Gastrocnemius medialis (tissue), 4 donors: ENCODE results near the gene THAP2.

ENCODE experiments used
- POLR2A ChIP-seq, 2 donors: fragments of 450-650 bp; IDR thresholded peaks; one replicate each; pipeline ENCODE4 v1.6.1; 2017; ENCODE audit warnings: antibody characterized with exemption in 2 of 2, mild to moderate bottlenecking in 2 of 2, moderate library complexity in 2 of 2
- TF ChIP-seq, protein P1 (sequence below), 5 experiments: fragments of 450-650 bp in 3 of 5; fragments of 200-600 bp in 2 of 5; sonication (generic) in 2 of 5; IDR thresholded peaks in 4 of 5; conservative IDR thresholded peaks in 1 of 5; 1 replicate in 4 of 5; 2 replicates in 1 of 5; pipeline ENCODE4 v1.5.1; 2016 to 2019; ENCODE audit warnings: antibody characterized with exemption in 5 of 5, mild to moderate bottlenecking in 3 of 5, moderate library complexity in 3 of 5

DNA sequence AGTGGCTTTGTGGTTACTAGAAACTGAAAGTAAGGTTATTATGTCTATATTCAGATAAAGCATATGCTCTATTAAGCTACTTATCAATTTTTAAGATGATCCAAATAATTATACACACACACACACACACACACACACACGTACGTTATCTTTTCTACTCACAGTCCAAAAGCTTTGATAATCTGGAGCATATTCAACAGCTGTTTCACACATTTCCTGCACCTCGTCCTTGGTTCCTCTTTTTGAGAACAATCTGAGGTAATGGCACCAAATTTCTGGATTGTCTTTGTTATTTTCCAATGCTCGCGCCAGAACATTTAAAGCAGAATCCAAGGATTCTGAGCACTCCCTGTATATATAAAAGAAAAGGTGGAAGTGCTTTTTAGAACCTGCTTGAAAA is 38.0 kb upstream of the THAP2 start:
- TF ChIP-seq, protein P1, sequence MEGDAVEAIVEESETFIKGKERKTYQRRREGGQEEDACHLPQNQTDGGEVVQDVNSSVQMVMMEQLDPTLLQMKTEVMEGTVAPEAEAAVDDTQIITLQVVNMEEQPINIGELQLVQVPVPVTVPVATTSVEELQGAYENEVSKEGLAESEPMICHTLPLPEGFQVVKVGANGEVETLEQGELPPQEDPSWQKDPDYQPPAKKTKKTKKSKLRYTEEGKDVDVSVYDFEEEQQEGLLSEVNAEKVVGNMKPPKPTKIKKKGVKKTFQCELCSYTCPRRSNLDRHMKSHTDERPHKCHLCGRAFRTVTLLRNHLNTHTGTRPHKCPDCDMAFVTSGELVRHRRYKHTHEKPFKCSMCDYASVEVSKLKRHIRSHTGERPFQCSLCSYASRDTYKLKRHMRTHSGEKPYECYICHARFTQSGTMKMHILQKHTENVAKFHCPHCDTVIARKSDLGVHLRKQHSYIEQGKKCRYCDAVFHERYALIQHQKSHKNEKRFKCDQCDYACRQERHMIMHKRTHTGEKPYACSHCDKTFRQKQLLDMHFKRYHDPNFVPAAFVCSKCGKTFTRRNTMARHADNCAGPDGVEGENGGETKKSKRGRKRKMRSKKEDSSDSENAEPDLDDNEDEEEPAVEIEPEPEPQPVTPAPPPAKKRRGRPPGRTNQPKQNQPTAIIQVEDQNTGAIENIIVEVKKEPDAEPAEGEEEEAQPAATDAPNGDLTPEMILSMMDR (IDR thresholded peaks at IDR 0.05 in 4 of 5, conservative IDR thresholded peaks at IDR 0.05 in 1 of 5), result no peak
- TF ChIP-seq POLR2A (IDR thresholded peaks at IDR 0.05), result no peak
